SK-N-SH (cell line): ENCODE measurements around the gene ZG16B. TPM values are rescaled to one million over a fixed set of nuclear protein-coding genes. Genes with fewer than 3 reads are reported as not detected.

Source experiments
- CTCF ChIA-PET: fragments of 300-600, 350-600 bp; formaldehyde crosslinking; extraction: SDS; loops from one replicate; lab custom pipeline; 2021; lab: Yijun Ruan, JAX
- POLR2A ChIA-PET: fragments of 350-600 bp; sonication (Branson Sonifier 250); formaldehyde crosslinking; extraction: SDS; loops from one replicate; lab custom pipeline; 2020; ENCODE audit warnings: antibody characterized with exemption, inconsistent platforms; lab: Yijun Ruan, JAX
- DNase-seq: peaks from one replicate; pipeline ENCODE4 v3.0.0; 2012
- H2AFZ ChIP-seq: fragments of 200-600 bp; sonication (generic); 2 replicates; pipeline ENCODE4 v1.8.1; 2016; ENCODE audit warnings: antibody characterized with exemption, mild to moderate bottlenecking, low read depth
- H3F3A ChIP-seq: fragments of 200-600 bp; sonication (generic); replicated peaks from 2 replicates; pipeline ENCODE3; 2016; ENCODE audit warnings: antibody characterized with exemption, mild to moderate bottlenecking; ENCODE audit not compliant: insufficient read depth
- H3K27ac ChIP-seq, 2 experiments: fragments of 200-500 bp in 1 of 2; fragments of 200-600 bp in 1 of 2; sonication (Bioruptor generic) in 1 of 2; sonication (generic), shearing (Covaris generic) in 1 of 2; 2 replicates each; pipeline versions ENCODE4 v1.5.1 to v1.6.1; 2014 to 2016; ENCODE audit warnings: low read depth in 2 of 2, inconsistent platforms in 1 of 2, low read length in 1 of 2, mild to moderate bottlenecking in 1 of 2, mixed read lengths in 1 of 2
- H3K27me3 ChIP-seq: fragments of 200-600 bp; sonication (generic), shearing (Covaris generic); 2 replicates; pipeline ENCODE4 v1.6.1; 2016; ENCODE audit warnings: mixed run types; ENCODE audit not compliant: insufficient read depth
- H3K36me3 ChIP-seq, 2 experiments: fragments of 200-500 bp in 1 of 2; fragments of 200-600 bp in 1 of 2; sonication (Bioruptor generic) in 1 of 2; sonication (generic) in 1 of 2; replicated peaks in 1 of 2; 2 replicates each; pipeline versions ENCODE3 to v1.5.1; 2014 to 2016; ENCODE audit warnings: low read length in 1 of 2, mild to moderate bottlenecking in 1 of 2; ENCODE audit not compliant: insufficient read depth in 2 of 2, control insufficient read depth in 1 of 2
- H3K4me1 ChIP-seq, 2 experiments: fragments of 200-500 bp in 1 of 2; fragments of 200-600 bp in 1 of 2; sonication (Bioruptor generic) in 1 of 2; sonication (generic), shearing (Covaris generic) in 1 of 2; 2 replicates each; pipeline versions ENCODE4 v1.5.1 to v1.6.1; 2014 to 2016; ENCODE audit warnings: low read depth in 1 of 2, low read length in 1 of 2, mixed run types in 1 of 2; ENCODE audit not compliant: insufficient read depth in 2 of 2, control insufficient read depth in 1 of 2
- H3K4me2 ChIP-seq: fragments of 200-600 bp; sonication (generic), shearing (Covaris generic); 2 replicates; pipeline ENCODE4 v1.6.1; 2017; ENCODE audit warnings: mixed run types
- H3K4me3 ChIP-seq, 2 experiments: fragments of 200-500 bp in 1 of 2; fragments of 200-600 bp in 1 of 2; sonication (Bioruptor generic) in 1 of 2; sonication (generic), shearing (Covaris generic) in 1 of 2; 2 replicates each; pipeline versions ENCODE4 v1.5.1 to v1.8.1; 2014 to 2016; ENCODE audit warnings: low read depth in 2 of 2, inconsistent platforms in 1 of 2, low read length in 1 of 2, mild to moderate bottlenecking in 1 of 2, mixed read lengths in 1 of 2, moderate library complexity in 1 of 2
- H3K79me2 ChIP-seq: fragments of 200-600 bp; sonication (generic); 2 replicates; pipeline ENCODE4 v1.8.1; 2017; ENCODE audit warnings: mild to moderate bottlenecking; ENCODE audit not compliant: insufficient read depth
- H3K9ac ChIP-seq: fragments of 200-600 bp; sonication (generic); 2 replicates; pipeline ENCODE4 v1.6.1; 2017; ENCODE audit warnings: mixed run types
- H3K9me2 ChIP-seq: fragments of 200-600 bp; sonication (generic); 2 replicates; pipeline ENCODE4 v1.6.1; 2017; ENCODE audit warnings: mixed run types
- H3K9me3 ChIP-seq: fragments of 200-600 bp; sonication (generic); 2 replicates; pipeline ENCODE4 v1.6.1; 2017; ENCODE audit warnings: mixed run types, mild to moderate bottlenecking, moderate library complexity
- H4K20me1 ChIP-seq: fragments of 200-600 bp; sonication (generic); 2 replicates; pipeline ENCODE4 v1.6.1; 2017; ENCODE audit warnings: mild to moderate bottlenecking, mixed run types; ENCODE audit not compliant: insufficient read depth
- CHD2 ChIP-seq: fragments of 150-350 bp; IDR thresholded peaks from 2 replicates; pipeline ENCODE4 v1.6.1; 2018; ENCODE audit warnings: low read length; ENCODE audit not compliant: partially characterized antibody
- FOXM1 ChIP-seq: IDR thresholded peaks from 2 replicates; pipeline ENCODE4 v1.4.0; 2012; ENCODE audit warnings: low read depth, mild to moderate bottlenecking
- GABPA ChIP-seq: IDR thresholded peaks from 2 replicates; pipeline ENCODE4 v1.4.0; 2012; ENCODE audit warnings: low read depth, mild to moderate bottlenecking
- GATA2 ChIP-seq: sonication (generic); formaldehyde crosslinking; IDR thresholded peaks from 2 replicates; pipeline ENCODE4 v1.5.0; 2020; ENCODE audit warnings: mild to moderate bottlenecking, missing genetic modification reagents
- MXI1 ChIP-seq: IDR thresholded peaks from 2 replicates; pipeline ENCODE4 v1.6.1; 2012; ENCODE audit warnings: mild to moderate bottlenecking, low read depth, low read length, improper control_type of control experiment
- NRF1 ChIP-seq: IDR thresholded peaks from 2 replicates; pipeline ENCODE4 v1.6.1; 2012; ENCODE audit warnings: low read depth, mild to moderate bottlenecking, low read length
- POLR2AphosphoS5 ChIP-seq: IDR thresholded peaks from 2 replicates; pipeline ENCODE4 v1.6.1; 2012; ENCODE audit warnings: low read depth, low read length
- RAD21 ChIP-seq: IDR thresholded peaks from 2 replicates; pipeline ENCODE4 v1.6.1; 2012; ENCODE audit warnings: mild to moderate bottlenecking, low read length
- REST ChIP-seq: IDR thresholded peaks from 2 replicates; pipeline ENCODE4 v1.6.1; 2012; ENCODE audit warnings: mild to moderate bottlenecking, low read depth, low read length, moderate library complexity
- RXRA ChIP-seq: IDR thresholded peaks from 2 replicates; pipeline ENCODE4 v1.4.0; 2012; ENCODE audit warnings: low read depth, mild to moderate bottlenecking, borderline replicate concordance
- SIN3A ChIP-seq: IDR thresholded peaks from 2 replicates; pipeline ENCODE4 v1.6.1; 2012; ENCODE audit warnings: low read depth, mild to moderate bottlenecking, low read length, moderate library complexity, borderline replicate concordance
- TAF1 ChIP-seq: IDR thresholded peaks from 2 replicates; pipeline ENCODE4 v1.6.1; 2012; ENCODE audit warnings: low read depth, mild to moderate bottlenecking, low read length, moderate library complexity, borderline replicate concordance
- TCF12 ChIP-seq: IDR thresholded peaks from 2 replicates; pipeline ENCODE4 v1.4.0; 2012
- YY1 ChIP-seq: IDR thresholded peaks from 2 replicates; pipeline ENCODE4 v1.4.0; 2012; ENCODE audit warnings: low read depth, mild to moderate bottlenecking
- ZBTB33 ChIP-seq: IDR thresholded peaks from 2 replicates; pipeline ENCODE4 v1.4.0; 2012; ENCODE audit warnings: low read depth, borderline replicate concordance
- WGBS: methylation state at CpG from one replicate; pipeline ENCODE4 v1.1.6; 2017; ENCODE audit warnings: low lambda C conversion rate; 5-methylcytosine and 5-hydroxymethylcytosine counted together
- polyA plus RNA-seq, 3 experiments: library from polyadenylated mRNA; depleted of rRNA; stranded (reverse); fragments of >200 nt; gene quantifications; 2 replicates each; pipeline ENCODE4 v1.2.3, GENCODE V29; 2012
- TF ChIP-seq, protein P1 (sequence below): fragments of 200-600 bp; sonication (generic); IDR thresholded peaks from 2 replicates; pipeline ENCODE4 v1.6.1; 2017; ENCODE audit warnings: antibody characterized with exemption, mild to moderate bottlenecking, moderate library complexity
- TF ChIP-seq, protein P2 (sequence below): fragments of 150-350 bp; IDR thresholded peaks from 2 replicates; pipeline ENCODE4 v1.6.1; 2017; ENCODE audit warnings: antibody characterized with exemption, low read length, low read depth, borderline replicate concordance

Gene ZG16B
- polyA plus RNA-seq, 1 of the 3 experiments (the other 2 are of a cell fraction): 0.26 TPM

DNA sequence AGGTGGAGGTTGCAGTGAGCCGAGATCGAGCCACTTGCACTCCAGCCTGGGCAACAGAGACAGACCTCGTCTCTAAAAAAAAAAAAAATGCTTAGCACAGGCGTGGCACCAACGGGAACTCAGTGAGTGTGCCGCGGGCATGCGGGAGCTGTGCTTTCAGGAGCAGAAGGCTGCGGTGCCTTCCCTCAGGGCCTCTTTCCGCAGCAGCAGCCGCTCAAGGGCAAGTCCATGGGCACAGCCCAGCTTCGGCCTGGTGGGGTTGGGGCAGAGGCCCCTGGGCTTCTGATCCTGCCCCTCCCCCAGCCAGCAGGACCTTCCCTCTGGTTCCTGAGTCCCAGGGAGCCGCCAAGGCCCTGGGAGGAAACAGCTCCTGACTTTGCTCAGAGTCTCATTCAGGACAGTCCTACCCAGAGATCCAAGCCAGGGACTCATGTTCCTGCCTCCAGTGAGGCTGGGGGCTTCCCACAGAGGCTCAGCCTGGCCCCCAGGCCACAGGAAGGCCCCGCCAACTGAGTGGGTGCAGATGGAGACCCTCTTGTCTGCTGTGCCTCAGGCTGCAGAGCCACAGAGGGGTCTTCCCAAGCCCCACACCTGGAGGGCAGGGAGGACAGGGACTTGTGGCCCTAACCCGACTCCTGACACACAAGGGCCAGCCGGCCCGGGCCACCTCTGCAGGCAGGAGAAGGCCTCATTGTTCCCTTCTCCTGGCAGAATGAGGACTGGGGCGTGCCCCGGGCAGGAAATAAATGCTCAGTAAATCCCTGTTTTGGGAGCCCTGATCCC is 3.3 kb upstream of the ZG16B start:
- peaks cover 0 to 19% of the 10 kb centered on the region in 2 experiments; a peak in 1 of 4 replicates for H3K4me1 ChIP-seq
- H3K36me3 ChIP-seq: no peaks in the 10 kb centered on the region
- no peak for DNase-seq
- POLR2A ChIA-PET: no interaction called here
- 71% methylated on average over 11 of the region's 19 CpGs for WGBS
- no peaks in the 10 kb centered on the region; the same call in 1 of the 2 replicates for H3K27me3 ChIP-seq
- no peak overlapping the region for H3K27ac ChIP-seq
- no peaks in the 10 kb centered on the region for H3K9me2 ChIP-seq
- H3K4me3 ChIP-seq: no peak overlapping the region
- CTCF ChIA-PET: interaction anchor here (1.7 to 2.0 kb wide), 3 partner anchors 12 to 42 kb away, joined by 6 to 7 read pairs (median 6); no protein-coding TSS in a partner anchor
- H2AFZ ChIP-seq: no peak overlapping the region
- no peaks in the 10 kb centered on the region for H3F3A ChIP-seq
- H3K79me2 ChIP-seq: no peaks in the 10 kb centered on the region
- TF ChIP-seq RXRA (no peak), TCF12 (no peak), YY1 (no peak), NRF1 (no peak), GABPA (no peak), POLR2AphosphoS5 (no peak), MXI1 (no peak), REST (no peak), ZBTB33 (no peak), TAF1 (no peak), CHD2 (no peak), GATA2 (no peak), FOXM1 (no peak), RAD21 (no peak), SIN3A (no peak)
- TF ChIP-seq, protein P1, sequence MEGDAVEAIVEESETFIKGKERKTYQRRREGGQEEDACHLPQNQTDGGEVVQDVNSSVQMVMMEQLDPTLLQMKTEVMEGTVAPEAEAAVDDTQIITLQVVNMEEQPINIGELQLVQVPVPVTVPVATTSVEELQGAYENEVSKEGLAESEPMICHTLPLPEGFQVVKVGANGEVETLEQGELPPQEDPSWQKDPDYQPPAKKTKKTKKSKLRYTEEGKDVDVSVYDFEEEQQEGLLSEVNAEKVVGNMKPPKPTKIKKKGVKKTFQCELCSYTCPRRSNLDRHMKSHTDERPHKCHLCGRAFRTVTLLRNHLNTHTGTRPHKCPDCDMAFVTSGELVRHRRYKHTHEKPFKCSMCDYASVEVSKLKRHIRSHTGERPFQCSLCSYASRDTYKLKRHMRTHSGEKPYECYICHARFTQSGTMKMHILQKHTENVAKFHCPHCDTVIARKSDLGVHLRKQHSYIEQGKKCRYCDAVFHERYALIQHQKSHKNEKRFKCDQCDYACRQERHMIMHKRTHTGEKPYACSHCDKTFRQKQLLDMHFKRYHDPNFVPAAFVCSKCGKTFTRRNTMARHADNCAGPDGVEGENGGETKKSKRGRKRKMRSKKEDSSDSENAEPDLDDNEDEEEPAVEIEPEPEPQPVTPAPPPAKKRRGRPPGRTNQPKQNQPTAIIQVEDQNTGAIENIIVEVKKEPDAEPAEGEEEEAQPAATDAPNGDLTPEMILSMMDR: no peak
- TF ChIP-seq, protein P2, sequence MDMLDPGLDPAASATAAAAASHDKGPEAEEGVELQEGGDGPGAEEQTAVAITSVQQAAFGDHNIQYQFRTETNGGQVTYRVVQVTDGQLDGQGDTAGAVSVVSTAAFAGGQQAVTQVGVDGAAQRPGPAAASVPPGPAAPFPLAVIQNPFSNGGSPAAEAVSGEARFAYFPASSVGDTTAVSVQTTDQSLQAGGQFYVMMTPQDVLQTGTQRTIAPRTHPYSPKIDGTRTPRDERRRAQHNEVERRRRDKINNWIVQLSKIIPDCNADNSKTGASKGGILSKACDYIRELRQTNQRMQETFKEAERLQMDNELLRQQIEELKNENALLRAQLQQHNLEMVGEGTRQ: no peak
- no peak overlapping the region for H3K9ac ChIP-seq
- H4K20me1 ChIP-seq: no peaks in the 10 kb centered on the region
- H3K9me3 ChIP-seq: no peaks in the 10 kb centered on the region
- H3K4me2 ChIP-seq: no peak overlapping the region
